CD4-positive, alpha-beta T cell treated with Interleukin-21 for 1 hour (primary cell): Measurements from ENCODE around the gene EFHC1.

Experiments used
- DNase-seq: peaks from one replicate; pipeline ENCODE4 v3.0.0-alpha.2; 2020

The EFHC1 gene

GRCh38 chr6:52543729-52544601 is 123.8 kb downstream of the EFHC1 start:
- DNase-seq = no peak

- DNase-seq = no peak
These were observed 124.7 kb downstream of the EFHC1 start for GRCh38 chr6:52544602-52545405.

- DNase-seq = no peak
These were observed 125.4 kb downstream of the EFHC1 start for GRCh38 chr6:52545406-52546119.

- DNase-seq = no peak
These were observed 126.0 kb downstream of the EFHC1 start for GRCh38 chr6:52546192-52546591.

GRCh38 chr6:52546678-52547077 is 126.5 kb downstream of the EFHC1 start:
- DNase-seq = no peak

- no peak for DNase-seq
These were observed 127.7 kb downstream of the EFHC1 start for GRCh38 chr6:52547647-52548352.

GRCh38 chr6:52548353-52548713 is 128.2 kb downstream of the EFHC1 start:
- DNase-seq = no peak

GRCh38 chr6:52548999-52549398 is 128.9 kb downstream of the EFHC1 start:
- no peak for DNase-seq

GRCh38 chr6:52549428-52549827 is 129.3 kb downstream of the EFHC1 start:
- no peak for DNase-seq

GRCh38 chr6:52550014-52550575 is 130.0 kb downstream of the EFHC1 start:
- DNase-seq = no peak

- DNase-seq = no peak
These were observed 130.7 kb downstream of the EFHC1 start for GRCh38 chr6:52550870-52551269.

- DNase-seq = no peak
These were observed 131.5 kb downstream of the EFHC1 start for GRCh38 chr6:52551483-52552277.

GRCh38 chr6:52552278-52552643 is 132.1 kb downstream of the EFHC1 start:
- no peak for DNase-seq

- DNase-seq = no peak
These were observed 133.0 kb downstream of the EFHC1 start for GRCh38 chr6:52553158-52553557.

- no peak for DNase-seq
These were observed 133.6 kb downstream of the EFHC1 start for GRCh38 chr6:52553719-52554118.

GRCh38 chr6:52554684-52555280 is 134.6 kb downstream of the EFHC1 start:
- DNase-seq = no peak

- DNase-seq = no peak
These were observed 135.5 kb downstream of the EFHC1 start for GRCh38 chr6:52555518-52556233.

GRCh38 chr6:52557389-52558265 is 137.5 kb downstream of the EFHC1 start:
- DNase-seq = no peak

- DNase-seq = no peak
These were observed 138.3 kb downstream of the EFHC1 start for GRCh38 chr6:52558266-52559000.
